ENCODE results near the gene DSPP.

DNA sequence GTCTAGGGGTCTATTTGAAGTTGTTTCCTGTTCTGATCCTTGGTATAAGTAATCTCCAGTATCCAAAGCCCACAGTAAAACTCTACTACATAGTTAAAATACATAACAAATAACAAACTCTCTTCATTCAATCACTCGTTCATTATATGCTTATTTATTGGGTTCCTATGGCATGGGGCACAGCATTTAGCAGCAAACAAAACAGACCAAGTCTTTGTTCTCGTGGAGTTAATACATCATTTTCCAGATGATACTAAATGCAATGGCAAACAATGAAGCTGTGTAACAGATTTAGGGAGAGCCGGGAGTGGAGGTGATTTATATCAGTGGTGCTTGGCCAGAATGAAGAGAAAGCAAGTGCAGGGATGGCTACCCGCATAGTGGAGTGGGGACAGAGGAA is 42.6 kb upstream of the DSPP start:
- TF ChIP-seq IRF2 (CRISPR knock-in tag; IDR thresholded peaks at IDR 0.05; ENCODE audit: borderline replicate concordance, low read depth): no peak
- TF ChIP-seq, protein P1, sequence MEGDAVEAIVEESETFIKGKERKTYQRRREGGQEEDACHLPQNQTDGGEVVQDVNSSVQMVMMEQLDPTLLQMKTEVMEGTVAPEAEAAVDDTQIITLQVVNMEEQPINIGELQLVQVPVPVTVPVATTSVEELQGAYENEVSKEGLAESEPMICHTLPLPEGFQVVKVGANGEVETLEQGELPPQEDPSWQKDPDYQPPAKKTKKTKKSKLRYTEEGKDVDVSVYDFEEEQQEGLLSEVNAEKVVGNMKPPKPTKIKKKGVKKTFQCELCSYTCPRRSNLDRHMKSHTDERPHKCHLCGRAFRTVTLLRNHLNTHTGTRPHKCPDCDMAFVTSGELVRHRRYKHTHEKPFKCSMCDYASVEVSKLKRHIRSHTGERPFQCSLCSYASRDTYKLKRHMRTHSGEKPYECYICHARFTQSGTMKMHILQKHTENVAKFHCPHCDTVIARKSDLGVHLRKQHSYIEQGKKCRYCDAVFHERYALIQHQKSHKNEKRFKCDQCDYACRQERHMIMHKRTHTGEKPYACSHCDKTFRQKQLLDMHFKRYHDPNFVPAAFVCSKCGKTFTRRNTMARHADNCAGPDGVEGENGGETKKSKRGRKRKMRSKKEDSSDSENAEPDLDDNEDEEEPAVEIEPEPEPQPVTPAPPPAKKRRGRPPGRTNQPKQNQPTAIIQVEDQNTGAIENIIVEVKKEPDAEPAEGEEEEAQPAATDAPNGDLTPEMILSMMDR (IDR thresholded peaks at IDR 0.05): no peak
- no peak for TF ChIP-seq FOXP1 (CRISPR knock-in tag; IDR thresholded peaks at IDR 0.05; ENCODE audit: borderline replicate concordance)
- TF ChIP-seq ZNF121 (CRISPR knock-in tag; IDR thresholded peaks at IDR 0.05): no peak
- TF ChIP-seq, protein P2, sequence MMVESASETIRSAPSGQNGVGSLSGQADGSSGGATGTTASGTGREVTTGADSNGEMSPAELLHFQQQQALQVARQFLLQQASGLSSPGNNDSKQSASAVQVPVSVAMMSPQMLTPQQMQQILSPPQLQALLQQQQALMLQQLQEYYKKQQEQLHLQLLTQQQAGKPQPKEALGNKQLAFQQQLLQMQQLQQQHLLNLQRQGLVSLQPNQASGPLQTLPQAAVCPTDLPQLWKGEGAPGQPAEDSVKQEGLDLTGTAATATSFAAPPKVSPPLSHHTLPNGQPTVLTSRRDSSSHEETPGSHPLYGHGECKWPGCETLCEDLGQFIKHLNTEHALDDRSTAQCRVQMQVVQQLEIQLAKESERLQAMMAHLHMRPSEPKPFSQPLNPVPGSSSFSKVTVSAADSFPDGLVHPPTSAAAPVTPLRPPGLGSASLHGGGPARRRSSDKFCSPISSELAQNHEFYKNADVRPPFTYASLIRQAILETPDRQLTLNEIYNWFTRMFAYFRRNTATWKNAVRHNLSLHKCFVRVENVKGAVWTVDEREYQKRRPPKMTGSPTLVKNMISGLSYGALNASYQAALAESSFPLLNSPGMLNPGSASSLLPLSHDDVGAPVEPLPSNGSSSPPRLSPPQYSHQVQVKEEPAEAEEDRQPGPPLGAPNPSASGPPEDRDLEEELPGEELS (CRISPR knock-in tag; IDR thresholded peaks at IDR 0.05): no peak
- no peak for TF ChIP-seq CBFB (CRISPR knock-in tag; IDR thresholded peaks at IDR 0.05; ENCODE audit: low read depth)
- TF ChIP-seq TCF7 (CRISPR knock-in tag; IDR thresholded peaks at IDR 0.05; ENCODE audit: low read depth): no peak
- TF ChIP-seq SP1 (CRISPR knock-in tag; conservative IDR thresholded peaks at IDR 0.05): no peak
- TF ChIP-seq, protein P3, sequence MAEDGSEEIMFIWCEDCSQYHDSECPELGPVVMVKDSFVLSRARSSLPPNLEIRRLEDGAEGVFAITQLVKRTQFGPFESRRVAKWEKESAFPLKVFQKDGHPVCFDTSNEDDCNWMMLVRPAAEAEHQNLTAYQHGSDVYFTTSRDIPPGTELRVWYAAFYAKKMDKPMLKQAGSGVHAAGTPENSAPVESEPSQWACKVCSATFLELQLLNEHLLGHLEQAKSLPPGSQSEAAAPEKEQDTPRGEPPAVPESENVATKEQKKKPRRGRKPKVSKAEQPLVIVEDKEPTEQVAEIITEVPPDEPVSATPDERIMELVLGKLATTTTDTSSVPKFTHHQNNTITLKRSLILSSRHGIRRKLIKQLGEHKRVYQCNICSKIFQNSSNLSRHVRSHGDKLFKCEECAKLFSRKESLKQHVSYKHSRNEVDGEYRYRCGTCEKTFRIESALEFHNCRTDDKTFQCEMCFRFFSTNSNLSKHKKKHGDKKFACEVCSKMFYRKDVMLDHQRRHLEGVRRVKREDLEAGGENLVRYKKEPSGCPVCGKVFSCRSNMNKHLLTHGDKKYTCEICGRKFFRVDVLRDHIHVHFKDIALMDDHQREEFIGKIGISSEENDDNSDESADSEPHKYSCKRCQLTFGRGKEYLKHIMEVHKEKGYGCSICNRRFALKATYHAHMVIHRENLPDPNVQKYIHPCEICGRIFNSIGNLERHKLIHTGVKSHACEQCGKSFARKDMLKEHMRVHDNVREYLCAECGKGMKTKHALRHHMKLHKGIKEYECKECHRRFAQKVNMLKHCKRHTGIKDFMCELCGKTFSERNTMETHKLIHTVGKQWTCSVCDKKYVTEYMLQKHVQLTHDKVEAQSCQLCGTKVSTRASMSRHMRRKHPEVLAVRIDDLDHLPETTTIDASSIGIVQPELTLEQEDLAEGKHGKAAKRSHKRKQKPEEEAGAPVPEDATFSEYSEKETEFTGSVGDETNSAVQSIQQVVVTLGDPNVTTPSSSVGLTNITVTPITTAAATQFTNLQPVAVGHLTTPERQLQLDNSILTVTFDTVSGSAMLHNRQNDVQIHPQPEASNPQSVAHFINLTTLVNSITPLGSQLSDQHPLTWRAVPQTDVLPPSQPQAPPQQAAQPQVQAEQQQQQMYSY (CRISPR knock-in tag; IDR thresholded peaks at IDR 0.05): no peak
- TF ChIP-seq, protein P4, sequence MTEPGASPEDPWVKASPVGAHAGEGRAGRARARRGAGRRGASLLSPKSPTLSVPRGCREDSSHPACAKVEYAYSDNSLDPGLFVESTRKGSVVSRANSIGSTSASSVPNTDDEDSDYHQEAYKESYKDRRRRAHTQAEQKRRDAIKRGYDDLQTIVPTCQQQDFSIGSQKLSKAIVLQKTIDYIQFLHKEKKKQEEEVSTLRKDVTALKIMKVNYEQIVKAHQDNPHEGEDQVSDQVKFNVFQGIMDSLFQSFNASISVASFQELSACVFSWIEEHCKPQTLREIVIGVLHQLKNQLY (CRISPR knock-in tag; IDR thresholded peaks at IDR 0.05): no peak
- no peak for TF ChIP-seq ETV6 (CRISPR knock-in tag; IDR thresholded peaks at IDR 0.05)
- TF ChIP-seq, protein P5, sequence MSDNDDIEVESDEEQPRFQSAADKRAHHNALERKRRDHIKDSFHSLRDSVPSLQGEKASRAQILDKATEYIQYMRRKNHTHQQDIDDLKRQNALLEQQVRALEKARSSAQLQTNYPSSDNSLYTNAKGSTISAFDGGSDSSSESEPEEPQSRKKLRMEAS (CRISPR knock-in tag; IDR thresholded peaks at IDR 0.05): no peak
- TF ChIP-seq, protein P6, sequence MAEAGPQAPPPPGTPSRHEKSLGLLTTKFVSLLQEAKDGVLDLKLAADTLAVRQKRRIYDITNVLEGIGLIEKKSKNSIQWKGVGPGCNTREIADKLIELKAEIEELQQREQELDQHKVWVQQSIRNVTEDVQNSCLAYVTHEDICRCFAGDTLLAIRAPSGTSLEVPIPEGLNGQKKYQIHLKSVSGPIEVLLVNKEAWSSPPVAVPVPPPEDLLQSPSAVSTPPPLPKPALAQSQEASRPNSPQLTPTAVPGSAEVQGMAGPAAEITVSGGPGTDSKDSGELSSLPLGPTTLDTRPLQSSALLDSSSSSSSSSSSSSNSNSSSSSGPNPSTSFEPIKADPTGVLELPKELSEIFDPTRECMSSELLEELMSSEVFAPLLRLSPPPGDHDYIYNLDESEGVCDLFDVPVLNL (CRISPR knock-in tag; IDR thresholded peaks at IDR 0.05; ENCODE audit: borderline replicate concordance, low read depth): no peak
